Right ventricle myocardium inferior (tissue), 1 donor: ENCODE results near the gene PACSIN3. TPM values are rescaled to one million over a fixed set of nuclear protein-coding genes. Genes with fewer than 3 reads are reported as not detected.
"Not testable (repeated sequence)": the region's sequence is repeated elsewhere in the genome, so short reads cannot be mapped to it uniquely, and the experiment has no call there.

ENCODE experiments used
- ATAC-seq: fragments of 200-7000 bp; cut with Tn5 transposase; one replicate; pipeline ENCODE4 v1.9.1; 2020; ENCODE audit warnings: mild to moderate bottlenecking, moderate library complexity
- DNase-seq: peaks from one replicate; pipeline ENCODE4 v3.0.0; 2021; ENCODE audit errors: missing footprints
- intact Hi-C: fragments of 100-400 bp; cut with DNase I; formaldehyde crosslinking; loops from one replicate; pipeline ENCODE4 v1.11.0; 2022
- long read RNA-seq: library from polyadenylated mRNA; unstranded; transcript quantifications from one replicate; pipeline ENCODE4 v2.0.0, GENCODE V29; 2021
- total RNA-seq: library from RNA; stranded (reverse); fragmentation: NEBNext Ultra II Directional; extraction: Animal tissue kit (Norgen Biotek cat#: 25700); gene quantifications from one replicate; pipeline ENCODE4 v1.2.1, GENCODE V29; 2021
- donor health status: DM: no; HTN: yes; CAD: no; lungs with severe emphysema.

The PACSIN3 gene
- total RNA-seq, result 177 TPM
- long read RNA-seq, transcript PACSIN3-201 (11 exons, 1,843 nt), result major isoform, 78 of 147 reads
- long read RNA-seq, partial matches to known transcripts, result 42 of 147 reads
- long read RNA-seq, other reads (novel, unspliced or antisense), result 26 of 147 reads

GRCh38 chr11:47186076-47186699 lies at the start of gene PACSIN3:
TSS of gene PACSIN3 (minus strand) at chr11:47186434. CDS start at chr11:47182727, 3,707 bp downstream.
- intact Hi-C loops, result loop anchor here (2.0 kb wide), 2 partner anchors 29 to 63 kb away; partner anchors contain the start of genes ACP2 and DDB2
- ATAC-seq (peak; percentile 56), DNase-seq (peak; percentile 81)

- intact Hi-C loops, result no loop called here
- DNase-seq (peak; percentile 62), ATAC-seq (no peak)
Observed at GRCh38 chr11:47235163-47235562, 48.9 kb upstream of the PACSIN3 start.

GRCh38 chr11:47234669-47235100 lies 48.5 kb upstream of the PACSIN3 start:
- ATAC-seq (peak; percentile 15), DNase-seq (no peak)
- intact Hi-C loops, result no loop called here

GRCh38 chr11:47233989-47234668 lies 47.9 kb upstream of the PACSIN3 start:
- ATAC-seq (peak; percentile 78), DNase-seq (no peak)
- intact Hi-C loops, result no loop called here

DNA sequence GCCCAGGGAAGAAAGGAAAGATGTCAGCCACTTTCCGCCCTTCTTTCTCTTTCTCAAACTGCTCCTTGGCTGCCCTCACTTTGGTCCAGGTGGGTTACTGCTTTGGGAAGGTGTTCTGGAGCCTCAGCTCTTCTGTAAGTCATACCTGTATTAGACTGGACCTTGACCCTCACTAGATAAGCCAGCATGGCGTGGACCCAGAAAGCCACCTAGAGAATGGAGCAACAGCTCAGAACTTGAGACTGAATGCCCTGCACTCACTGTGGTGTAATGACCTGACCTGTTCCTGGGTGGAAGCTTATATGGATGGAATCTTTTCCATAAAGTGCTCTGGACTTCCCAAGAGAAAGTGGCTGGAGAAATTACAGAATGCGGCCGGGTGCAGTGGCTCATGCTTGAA lies 46.8 kb upstream of the PACSIN3 start:
- DNase-seq (no peak), ATAC-seq (no peak)
- intact Hi-C loops, result no loop called here

DNA sequence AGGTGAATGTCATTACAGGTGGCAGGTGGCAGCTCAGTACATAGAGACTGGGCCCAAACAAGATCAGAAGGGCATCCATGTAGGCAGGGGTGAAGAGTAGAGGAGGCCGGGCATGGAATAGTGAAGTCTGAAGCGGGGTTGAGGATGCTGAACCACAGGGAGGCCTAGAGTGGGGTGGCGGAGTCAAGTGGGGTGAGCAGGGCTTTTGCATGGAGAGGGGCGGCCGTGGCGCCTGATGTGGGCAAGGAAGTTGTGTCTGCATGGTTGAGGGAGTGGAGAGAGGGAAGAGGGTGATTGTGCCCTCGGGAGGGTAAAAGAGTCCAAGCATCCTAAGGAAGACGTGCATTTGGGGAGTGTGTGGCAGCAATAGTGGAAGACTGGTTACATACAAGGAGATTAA lies 42.9 kb upstream of the PACSIN3 start:
- DNase-seq, result no peak
- ATAC-seq, result no peak
- intact Hi-C loops, result no loop called here

GRCh38 chr11:47225552-47226400 lies 39.5 kb upstream of the PACSIN3 start:
- intact Hi-C loops, result no loop called here
- no peak for DNase-seq

GRCh38 chr11:47222696-47223095 lies 36.5 kb upstream of the PACSIN3 start:
- DNase-seq (no peak), ATAC-seq (no peak)
- intact Hi-C loops, result no loop called here

More at GRCh38 chr11:47225552-47226400, 39.5 kb upstream of the PACSIN3 start:
- ATAC-seq, result no peak

GRCh38 chr11:47220401-47220821 lies 34.2 kb upstream of the PACSIN3 start:
- ATAC-seq (no peak), DNase-seq (no peak)
- intact Hi-C loops, result no loop called here

GRCh38 chr11:47216121-47216798 lies 30.0 kb upstream of the PACSIN3 start:
- intact Hi-C loops, result loop anchor here (5.0 kb wide), 1 partner anchor 41 kb away; the partner anchor contains the start of gene NR1H3
- DNase-seq (no peak), ATAC-seq (no peak)

- intact Hi-C loops, result loop anchor here (2.0 to 5.0 kb wide), 2 partner anchors 29 to 42 kb away; partner anchors contain the start of genes NR1H3 and PACSIN3
- ATAC-seq (no peak), DNase-seq (no peak)
Observed at GRCh38 chr11:47215366-47215910, 29.2 kb upstream of the PACSIN3 start.

DNA sequence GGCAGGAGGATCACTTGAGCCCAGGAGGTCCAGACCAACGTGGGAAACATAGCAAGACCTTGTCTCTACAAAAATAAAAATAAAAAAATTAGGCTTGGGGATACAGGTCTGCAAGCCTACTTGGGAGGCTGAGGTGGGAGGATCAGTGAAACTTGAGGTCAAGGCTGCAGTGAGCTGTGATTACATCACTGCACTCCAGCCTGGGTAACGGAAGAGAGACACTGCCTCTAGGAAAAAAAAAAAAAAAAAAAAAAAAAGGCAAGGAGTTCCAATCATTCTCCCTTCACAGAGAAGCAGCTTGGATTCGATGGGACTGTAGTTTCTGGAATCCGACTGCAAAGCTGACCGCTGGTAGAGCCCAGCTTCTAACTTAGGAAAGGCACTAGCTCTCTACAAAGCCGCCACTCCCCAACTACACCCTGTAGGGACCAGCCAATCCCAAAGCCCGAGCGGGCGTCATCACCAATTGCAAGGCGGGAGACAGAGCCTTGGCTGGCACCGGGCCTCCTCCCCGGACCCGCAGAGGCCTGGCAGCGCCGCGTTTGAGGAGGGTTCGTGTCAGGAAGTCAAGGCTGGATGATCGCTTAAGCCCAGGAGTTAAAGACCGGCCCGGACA lies 27.8 kb upstream of the PACSIN3 start:
- intact Hi-C loops, result loop anchor here (2.0 to 5.0 kb wide), 2 partner anchors 27 to 37 kb away; partner anchors contain the start of genes ARFGAP2 and PACSIN3
- ATAC-seq, result peak; percentile 94
- peak; percentile 96 for DNase-seq

- DNase-seq (no peak), ATAC-seq (no peak)
- intact Hi-C loops, result loop anchor here (5.0 kb wide), 1 partner anchor 36 kb away; the partner anchor contains the start of gene ARFGAP2
Observed at GRCh38 chr11:47212938-47213337, 26.7 kb upstream of the PACSIN3 start.

DNA sequence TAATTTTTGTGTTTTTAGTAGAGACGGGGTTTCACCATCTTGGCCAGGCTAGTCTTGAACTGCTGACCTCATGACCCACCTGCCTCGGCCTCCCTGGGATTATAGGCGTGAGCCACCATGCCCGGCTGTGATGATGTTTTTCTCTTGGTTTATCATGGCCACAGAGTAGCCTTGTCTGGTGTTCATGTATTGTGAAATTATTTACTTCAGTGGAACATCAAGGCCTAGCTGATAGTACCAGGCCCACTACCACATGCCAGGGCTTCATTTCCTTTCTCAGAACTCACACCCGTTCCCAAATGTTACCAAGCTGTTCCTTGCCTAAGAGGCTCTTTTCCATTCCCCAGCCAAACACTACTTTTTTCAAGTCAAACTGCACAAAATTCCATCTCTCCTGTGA lies 22.4 kb upstream of the PACSIN3 start:
- DNase-seq, result no peak
- ATAC-seq, result no peak
- intact Hi-C loops, result no loop called here

DNA sequence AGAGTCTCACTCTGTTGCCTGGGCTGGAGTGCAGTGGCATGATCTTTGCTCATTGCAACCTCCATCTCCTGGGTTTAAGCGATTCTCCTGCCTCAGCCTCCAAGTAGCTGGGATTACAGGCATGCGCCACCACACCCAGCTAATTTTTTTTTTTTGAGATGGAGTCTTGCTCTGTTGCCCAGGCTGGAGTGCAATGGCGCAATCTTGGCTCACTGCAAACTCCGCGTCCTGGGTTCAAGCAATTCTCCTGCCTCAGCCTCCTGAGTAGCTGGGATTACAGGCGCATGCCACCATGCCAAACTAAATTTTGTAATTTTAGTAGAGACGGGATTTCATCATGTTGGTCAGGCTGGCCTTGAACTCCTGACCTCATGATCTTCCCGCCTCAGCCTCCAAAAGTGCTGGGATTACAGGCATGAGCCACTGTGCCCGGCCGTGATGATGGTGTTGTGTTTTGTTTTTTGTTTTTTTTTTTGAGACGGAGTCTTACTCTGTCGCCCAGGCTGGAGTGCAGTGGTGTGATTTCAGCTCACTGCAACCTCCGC lies 21.8 kb upstream of the PACSIN3 start:
- not testable (repeated sequence) for ATAC-seq, DNase-seq

GRCh38 chr11:47207459-47207858 lies 21.2 kb upstream of the PACSIN3 start:
- intact Hi-C loops, result no loop called here
- ATAC-seq (no peak), DNase-seq (no peak)

More for the DNA sequence above, 21.8 kb upstream of the PACSIN3 start:
- intact Hi-C loops, result not testable (repeated sequence)

DNA sequence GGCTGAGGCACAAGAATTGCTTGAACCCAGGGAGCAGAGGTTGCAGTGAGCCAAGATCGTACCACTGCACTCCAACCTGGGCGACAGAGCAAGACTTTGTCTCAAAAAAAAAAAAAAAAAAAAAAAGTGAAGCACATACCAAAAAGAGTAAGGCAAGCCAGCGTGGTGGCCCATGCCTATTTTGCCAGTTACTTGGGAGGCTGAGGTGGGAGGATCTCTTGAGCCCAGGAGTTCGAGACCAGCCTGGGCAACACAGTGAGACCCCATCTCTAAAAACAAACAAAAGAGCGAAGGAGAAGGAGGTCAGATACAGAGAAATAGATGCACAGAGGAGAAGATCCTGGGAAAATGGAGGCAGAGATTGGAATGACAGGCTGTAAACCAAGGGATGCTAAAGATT lies 20.3 kb upstream of the PACSIN3 start:
- ATAC-seq, intact Hi-C loops, DNase-seq: not testable (repeated sequence)
